Globus pallidus (tissue), 1 donor: ENCODE measurements around the gene MT1M.
A peak's percentile ranks its signal among the peaks of the same experiment; 100 is the strongest.
"Not testable (repeated sequence)": the region's sequence is repeated elsewhere in the genome, so short reads cannot be mapped to it uniquely, and the experiment has no call there.

ENCODE experiments used
- DNase-seq: peaks from one replicate; pipeline ENCODE4 v3.0.0-alpha.2; 2015; ENCODE audit warnings: low spot score

Gene MT1M

DNA sequence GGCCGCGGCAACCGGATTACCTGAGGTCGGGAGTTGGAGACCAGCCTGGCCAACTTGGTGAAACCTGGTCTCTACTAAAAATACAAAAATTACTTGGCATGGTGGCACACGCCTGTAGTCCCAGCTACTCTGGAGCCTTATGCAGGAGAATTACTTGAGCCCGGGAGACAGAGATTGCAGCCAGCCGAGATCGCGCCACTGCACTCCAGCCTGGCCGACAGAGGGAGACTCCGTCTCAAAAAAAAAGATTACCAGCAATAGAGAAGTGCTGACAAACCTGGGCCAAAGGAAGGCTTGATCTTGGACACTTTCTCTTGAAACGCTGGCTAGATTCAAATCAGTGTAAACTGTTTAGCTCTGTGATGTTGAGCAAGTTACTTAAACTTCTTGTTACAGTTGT, 41.5 kb downstream of the MT1M start:
- DNase-seq, result no peak

GRCh38 chr16:56674570-56674969, 42.1 kb downstream of the MT1M start:
- DNase-seq, result not testable (repeated sequence)

DNA sequence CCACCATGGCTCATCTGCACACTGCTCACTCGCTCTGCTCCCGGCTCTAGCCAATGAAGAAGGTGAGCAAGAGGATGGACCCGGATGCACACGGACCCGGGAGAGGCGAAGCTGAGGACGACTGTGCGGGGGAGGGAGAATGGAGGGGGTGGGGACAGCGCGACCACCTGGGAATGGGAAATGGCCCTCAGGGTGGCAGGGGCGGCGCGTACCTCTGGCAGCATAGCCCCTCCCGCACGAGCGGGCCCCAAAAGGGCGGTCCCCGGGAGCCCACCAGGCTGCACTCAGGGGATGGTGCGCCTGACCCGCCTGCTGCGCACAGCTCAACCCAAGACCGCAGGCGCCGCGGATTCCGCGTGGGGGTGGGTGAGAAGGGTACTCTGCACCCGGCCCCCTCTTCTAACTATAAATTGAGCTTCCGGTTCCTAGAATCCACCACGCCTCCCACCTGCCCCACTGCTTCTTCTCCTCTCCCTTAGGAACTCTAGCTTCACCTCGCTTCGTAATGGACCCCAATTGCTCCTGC, 43.3 kb downstream of the MT1M start:
- no peak for DNase-seq

DNA sequence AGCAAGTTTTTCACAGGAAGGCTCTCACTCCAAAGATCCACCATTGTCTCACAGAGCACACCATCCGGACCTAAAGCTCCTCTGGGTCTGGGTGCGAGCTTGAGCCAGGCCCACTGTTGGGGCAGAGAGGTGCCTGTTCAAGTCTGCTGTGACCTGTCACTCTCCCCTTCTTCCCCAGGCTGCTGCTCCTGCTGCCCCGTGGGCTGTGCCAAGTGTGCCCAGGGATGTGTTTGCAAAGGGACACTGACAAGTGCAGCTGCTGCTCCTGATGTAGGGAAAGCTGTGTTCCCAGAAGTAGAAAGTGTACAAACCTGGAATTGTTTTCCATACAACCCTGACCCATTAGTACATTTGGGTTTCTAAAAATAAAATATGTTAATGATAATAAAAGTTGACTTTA, 45.0 kb downstream of the MT1M start:
- DNase-seq, result no peak

GRCh38 chr16:56679078-56679730, 46.7 kb downstream of the MT1M start:
- DNase-seq, result no peak

- no peak for DNase-seq
Measured at GRCh38 chr16:56679818-56680217, 47.4 kb downstream of the MT1M start.

DNA sequence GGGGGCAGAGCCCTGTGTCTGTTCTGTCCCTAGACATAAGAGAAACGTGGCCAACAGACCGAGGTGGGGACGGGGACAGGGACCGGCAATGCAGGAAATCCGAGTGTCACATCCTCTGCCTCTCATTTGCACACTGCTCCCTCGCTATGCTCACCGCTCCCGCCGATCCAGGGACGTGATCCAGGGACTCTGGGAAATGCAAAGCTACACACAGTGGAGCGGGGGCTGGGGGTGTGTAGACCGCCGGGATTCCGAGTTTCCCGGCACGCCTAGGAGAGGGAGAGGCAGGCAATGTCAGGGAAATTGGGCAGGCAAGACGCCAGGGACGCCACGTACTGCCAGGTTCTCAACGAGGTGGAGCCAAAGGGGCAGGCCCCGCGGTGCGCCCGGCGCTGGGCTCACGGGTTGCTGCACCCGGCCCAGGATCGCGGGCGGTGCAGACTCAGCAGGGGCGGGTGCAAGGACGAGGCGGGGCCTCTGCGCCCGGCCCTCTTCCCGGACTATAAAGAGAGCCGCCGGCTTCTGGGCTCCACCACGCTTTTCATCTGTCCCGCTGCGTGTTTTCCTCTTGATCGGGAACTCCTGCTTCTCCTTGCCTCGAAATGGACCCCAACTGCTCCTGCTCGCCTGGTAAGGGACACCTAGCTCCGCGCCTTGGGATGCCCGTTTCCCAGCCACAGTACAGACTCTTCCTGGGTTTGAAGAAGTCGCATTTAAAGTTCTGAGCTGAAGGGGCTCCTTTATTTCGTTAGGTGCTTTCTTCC, 49.7 kb downstream of the MT1M start, which contains the start of gene MT1X:
TSS of gene MT1X (plus strand) at position 532 of the 764 bp plus-strand sequence. CDS start at position 603, 71 bp downstream.
- DNase-seq, result peak; percentile 86

DNA sequence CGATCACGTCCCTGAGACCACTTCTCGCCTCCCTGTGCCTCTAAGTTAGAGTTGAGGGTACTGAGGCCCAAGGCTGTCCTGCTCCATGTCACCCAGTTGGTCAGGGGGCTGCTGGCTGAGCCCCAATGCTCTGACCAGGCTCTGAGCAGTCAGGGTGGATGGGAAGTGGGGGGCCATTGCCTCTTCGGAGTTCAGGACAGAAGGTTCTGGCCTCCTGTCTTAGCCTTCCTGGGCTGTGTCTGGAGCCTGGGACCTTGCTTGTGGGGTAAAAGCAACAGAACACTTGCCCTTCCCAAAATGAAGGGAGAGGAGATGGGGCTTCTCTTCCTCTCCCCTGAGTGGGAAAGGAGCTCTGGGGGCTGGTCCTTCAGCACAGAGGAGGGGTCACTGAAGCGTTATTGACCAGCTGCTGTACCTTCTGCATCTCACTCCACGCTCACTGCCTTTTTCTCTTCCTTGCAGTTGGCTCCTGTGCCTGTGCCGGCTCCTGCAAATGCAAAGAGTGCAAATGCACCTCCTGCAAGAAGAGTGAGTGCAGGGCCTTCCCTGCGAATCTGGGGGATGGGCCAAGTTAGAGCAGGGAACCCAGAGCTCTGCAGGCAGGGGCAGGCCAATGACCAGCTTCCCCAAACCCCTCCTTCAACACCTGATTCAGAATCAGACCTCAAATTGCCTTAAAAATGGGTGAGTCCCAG, 50.4 kb downstream of the MT1M start:
- no peak for DNase-seq
